NOMO-1 treated with DMSO at 0.1 percent for 48 hours (cell line): ENCODE results near the gene TUSC2.

ENCODE experiments used
- DNase-seq: peaks from one replicate; lab custom pipeline; 2025; ENCODE audit not compliant: unreplicated experiment; lab: John Stamatoyannopoulos, UW

The TUSC2 gene

GRCh38 chr3:50337175-50337861, 9.3 kb upstream of the TUSC2 start:
- peak; percentile 99 for DNase-seq

- no peak for DNase-seq
Measured at GRCh38 chr3:50336452-50337174, 8.6 kb upstream of the TUSC2 start.

- no peak for DNase-seq
Measured at GRCh38 chr3:50334339-50335075, 6.5 kb upstream of the TUSC2 start.

- no peak for DNase-seq
Measured at GRCh38 chr3:50333744-50334328, 5.8 kb upstream of the TUSC2 start.

GRCh38 chr3:50331364-50331907, 3.4 kb upstream of the TUSC2 start:
- DNase-seq, result no peak

GRCh38 chr3:50330330-50330729, 2.3 kb upstream of the TUSC2 start:
- no peak for DNase-seq

- DNase-seq, result no peak
Measured at GRCh38 chr3:50327129-50327528, 894 bp downstream of the TUSC2 start.

- DNase-seq, result no peak
Measured at GRCh38 chr3:50326182-50326541, 1.9 kb downstream of the TUSC2 start.

GRCh38 chr3:50325497-50326181, 2.4 kb downstream of the TUSC2 start:
- DNase-seq, result no peak

- no peak for DNase-seq
Measured at GRCh38 chr3:50325113-50325480, 2.9 kb downstream of the TUSC2 start.

GRCh38 chr3:50324351-50325112, 3.5 kb downstream of the TUSC2 start:
- peak; percentile 35 for DNase-seq

GRCh38 chr3:50323614-50324199, 4.3 kb downstream of the TUSC2 start:
- DNase-seq, result no peak

GRCh38 chr3:50323092-50323600, 4.9 kb downstream of the TUSC2 start:
- DNase-seq, result no peak

GRCh38 chr3:50322386-50323091, 5.5 kb downstream of the TUSC2 start, which contains the start of gene HYAL2:
TSS of gene HYAL2 (minus strand) at chr3:50322745. CDS start at chr3:50320489, 2,256 bp downstream.
- no peak for DNase-seq

GRCh38 chr3:50322115-50322385, 6.0 kb downstream of the TUSC2 start:
- DNase-seq, result no peak

GRCh38 chr3:50321336-50322114, 6.5 kb downstream of the TUSC2 start:
- peak; percentile 85 for DNase-seq

- DNase-seq, result peak; percentile 28
Measured at GRCh38 chr3:50320853-50321335, 7.1 kb downstream of the TUSC2 start.
